Esophagus muscularis mucosa (tissue), 4 donors: ENCODE data around the gene COL25A1. TPM values are rescaled to one million over a fixed set of nuclear protein-coding genes. Genes with fewer than 3 reads are reported as not detected.

Experiments
- DNase-seq: peaks from one replicate; pipeline ENCODE4 v3.0.0-alpha.2; 2017; ENCODE audit errors: extremely low spot score
- H3K27ac ChIP-seq, 4 donors: fragments of 200-600 bp; sonication (generic); replicated peaks in 1 of 4; 1 replicate in 3 of 4; 2 replicates in 1 of 4; pipeline ENCODE4 v1.5.1; 2016 to 2019; ENCODE audit warnings: mild to moderate bottlenecking in 1 of 4
- H3K27me3 ChIP-seq, 4 donors: fragments of 200-600 bp; sonication (generic); one replicate each; pipeline versions ENCODE4 v1.5.1 to v1.6.0; 2016 to 2019
- H3K36me3 ChIP-seq, 4 donors: fragments of 200-600 bp; sonication (generic); one replicate each; pipeline ENCODE4 v1.5.1; 2016 to 2019
- H3K4me1 ChIP-seq, 4 donors: fragments of 200-600 bp; sonication (generic); one replicate each; pipeline ENCODE4 v1.5.1; 2016 to 2019
- H3K4me3 ChIP-seq, 4 donors: fragments of 200-600 bp; sonication (generic); 1 replicate in 2 of 4; 2 replicates in 2 of 4; pipeline ENCODE4 v1.5.1; 2016 to 2019; ENCODE audit warnings: mild to moderate bottlenecking in 4 of 4, moderate library complexity in 1 of 4
- H3K9me3 ChIP-seq, 4 donors: fragments of 200-600 bp; sonication (generic); 1 replicate in 3 of 4; 2 replicates in 1 of 4; pipeline ENCODE4 v1.5.1; 2016 to 2019
- EP300 ChIP-seq: sonication (generic); formaldehyde crosslinking; IDR thresholded peaks from one replicate; pipeline ENCODE4 v1.6.1; 2017; ENCODE audit warnings: antibody characterized with exemption
- POLR2A ChIP-seq: fragments of 450-650 bp; IDR thresholded peaks from one replicate; pipeline ENCODE4 v1.6.1; 2017; ENCODE audit warnings: antibody characterized with exemption, moderate library complexity, mild to moderate bottlenecking, low read depth
- POLR2AphosphoS5 ChIP-seq, 2 donors: sonication (generic); formaldehyde crosslinking; IDR thresholded peaks; one replicate each; pipeline ENCODE4 v1.6.1; 2017; ENCODE audit warnings: antibody characterized with exemption in 2 of 2
- WGBS: methylation state at CpG from one replicate; pipeline ENCODE4 v1.1.5; 2018; 5-methylcytosine and 5-hydroxymethylcytosine counted together
- intact Hi-C: fragments of 100-400 bp; cut with DNase I; formaldehyde crosslinking; loops from one replicate; pipeline ENCODE4 v1.15.1; 2023
- total RNA-seq, 4 donors: library from RNA; depleted of rRNA; stranded (reverse); fragments of >200 nt; gene quantifications; one replicate each; pipeline versions ENCODE4 v1.1.0 to v1.2.1, GENCODE V29; 2016
- TF ChIP-seq, protein P1 (sequence below), 3 experiments: fragments of 200-600 bp in 2 of 3; fragments of 450-650 bp in 1 of 3; sonication (generic) in 2 of 3; IDR thresholded peaks; one replicate each; pipeline ENCODE4 v1.5.1; 2017 to 2019; ENCODE audit warnings: antibody characterized with exemption in 3 of 3, mild to moderate bottlenecking in 2 of 3, moderate library complexity in 1 of 3

COL25A1 gene
- total RNA-seq, 4 donors from 2014 or later: 1.0 to 3.7 (median 2.0) TPM

DNA sequence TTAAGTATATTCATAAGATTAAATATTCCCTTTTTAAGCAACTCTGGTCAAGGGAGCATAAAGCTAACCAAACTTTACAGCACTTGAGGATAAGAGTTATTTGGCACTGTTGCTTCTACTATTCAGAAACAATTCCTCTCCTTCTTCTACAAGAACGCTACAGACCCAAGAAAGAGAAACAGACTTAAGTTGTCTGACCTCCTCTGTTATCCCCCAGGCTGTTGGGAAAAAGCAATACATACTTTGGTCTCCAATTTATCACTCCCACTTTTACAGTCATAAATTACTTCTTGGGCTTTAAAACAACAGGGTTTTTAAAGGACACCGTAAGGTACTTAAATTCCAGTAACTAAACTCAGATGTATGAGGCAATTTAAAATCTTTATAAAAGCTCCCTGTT, 147.4 kb downstream of the COL25A1 start:
- 51% methylated on average over 2 of the region's 2 CpGs for WGBS
- intact Hi-C loops: no loop called here

DNA sequence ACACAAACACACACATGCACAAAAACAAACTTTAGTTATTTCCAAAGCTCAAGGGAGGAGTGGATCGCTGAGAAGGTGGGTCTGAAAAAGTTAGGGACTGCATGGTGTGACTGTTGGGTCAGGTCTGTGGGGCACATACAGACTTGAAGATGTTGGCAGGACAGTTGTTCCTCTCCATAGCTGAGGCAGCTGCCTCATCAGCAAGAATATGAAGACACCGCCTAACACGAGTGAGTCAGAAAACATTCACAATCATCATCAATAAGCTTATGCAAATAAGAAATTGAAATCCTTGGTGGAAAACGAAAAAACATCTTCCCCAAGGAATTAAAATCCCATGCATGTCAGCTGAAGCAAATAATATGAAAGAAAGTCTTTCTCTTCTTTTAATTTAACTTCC, 148.0 kb downstream of the COL25A1 start:
- no peak for DNase-seq
- no peaks in the 10 kb centered on the region for H3K27me3 ChIP-seq
- intact Hi-C loops: no loop called here
- 74% methylated on average over 4 of the region's 4 CpGs for WGBS
- TF ChIP-seq POLR2A: no peak
- H3K27ac ChIP-seq: no peak overlapping the region
- no peak overlapping the region for H3K4me3 ChIP-seq
- no peaks in the 10 kb centered on the region for H3K4me1 ChIP-seq
- no peaks in the 10 kb centered on the region for H3K36me3 ChIP-seq
- H3K9me3 ChIP-seq: no peaks in the 10 kb centered on the region

More for the DNA sequence above, 147.4 kb downstream of the COL25A1 start:
- no peak for DNase-seq
- TF ChIP-seq, protein P1, sequence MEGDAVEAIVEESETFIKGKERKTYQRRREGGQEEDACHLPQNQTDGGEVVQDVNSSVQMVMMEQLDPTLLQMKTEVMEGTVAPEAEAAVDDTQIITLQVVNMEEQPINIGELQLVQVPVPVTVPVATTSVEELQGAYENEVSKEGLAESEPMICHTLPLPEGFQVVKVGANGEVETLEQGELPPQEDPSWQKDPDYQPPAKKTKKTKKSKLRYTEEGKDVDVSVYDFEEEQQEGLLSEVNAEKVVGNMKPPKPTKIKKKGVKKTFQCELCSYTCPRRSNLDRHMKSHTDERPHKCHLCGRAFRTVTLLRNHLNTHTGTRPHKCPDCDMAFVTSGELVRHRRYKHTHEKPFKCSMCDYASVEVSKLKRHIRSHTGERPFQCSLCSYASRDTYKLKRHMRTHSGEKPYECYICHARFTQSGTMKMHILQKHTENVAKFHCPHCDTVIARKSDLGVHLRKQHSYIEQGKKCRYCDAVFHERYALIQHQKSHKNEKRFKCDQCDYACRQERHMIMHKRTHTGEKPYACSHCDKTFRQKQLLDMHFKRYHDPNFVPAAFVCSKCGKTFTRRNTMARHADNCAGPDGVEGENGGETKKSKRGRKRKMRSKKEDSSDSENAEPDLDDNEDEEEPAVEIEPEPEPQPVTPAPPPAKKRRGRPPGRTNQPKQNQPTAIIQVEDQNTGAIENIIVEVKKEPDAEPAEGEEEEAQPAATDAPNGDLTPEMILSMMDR (IDR thresholded peaks at IDR 0.05): no peak
- no peak for TF ChIP-seq POLR2AphosphoS5 (IDR thresholded peaks at IDR 0.05)
- no peak for TF ChIP-seq POLR2A
- no peak for TF ChIP-seq EP300
- Histone ChIP-seq H3K9me3 (no peaks in the 10 kb centered on the region), H3K4me3 (no peak overlapping the region), H3K27me3 (no peaks in the 10 kb centered on the region), H3K4me1 (no peaks in the 10 kb centered on the region), H3K36me3 (no peaks in the 10 kb centered on the region), H3K27ac (no peak overlapping the region)

GRCh38 chr4:109149836-109150235, 152.6 kb downstream of the COL25A1 start:
- Histone ChIP-seq H3K27me3 (peaks cover 0 to 2% (median 0%) of the 10 kb centered on the region in 4 donors), H3K27ac (no peak overlapping the region), H3K9me3 (no peaks in the 10 kb centered on the region), H3K4me3 (no peak overlapping the region), H3K36me3 (no peaks in the 10 kb centered on the region), H3K4me1 (no peaks in the 10 kb centered on the region)
- no peak for TF ChIP-seq EP300
- TF ChIP-seq, protein P1 (IDR thresholded peaks at IDR 0.05): no peak
- no peak for TF ChIP-seq POLR2A
- no peak for TF ChIP-seq POLR2AphosphoS5 (IDR thresholded peaks at IDR 0.05)
- intact Hi-C loops: no loop called here
- DNase-seq: no peak

- H3K27ac ChIP-seq: no peak overlapping the region
- peaks cover 0 to 2% (median 0%) of the 10 kb centered on the region in 4 donors for H3K27me3 ChIP-seq
- no peak overlapping the region for H3K4me3 ChIP-seq
- TF ChIP-seq EP300 (no peak), POLR2A (no peak), POLR2AphosphoS5 (IDR thresholded peaks at IDR 0.05) (no peak)
- TF ChIP-seq, protein P1 (IDR thresholded peaks at IDR 0.05): no peak
- intact Hi-C loops: no loop called here
- H3K36me3 ChIP-seq: no peaks in the 10 kb centered on the region
- WGBS: 92% methylated on average over 2 of the region's 2 CpGs
- no peaks in the 10 kb centered on the region for H3K4me1 ChIP-seq
- H3K9me3 ChIP-seq: no peaks in the 10 kb centered on the region
- DNase-seq: no peak
Measured at GRCh38 chr4:109148577-109149075, 153.8 kb downstream of the COL25A1 start.

- WGBS: 85% methylated on average over 1 of the region's 1 CpG
- Histone ChIP-seq H3K27me3 (peaks cover 0 to 2% (median 0%) of the 10 kb centered on the region in 4 donors), H3K4me1 (no peaks in the 10 kb centered on the region), H3K36me3 (no peaks in the 10 kb centered on the region), H3K9me3 (no peaks in the 10 kb centered on the region), H3K4me3 (no peak overlapping the region), H3K27ac (no peak overlapping the region)
- TF ChIP-seq POLR2A: no peak
- TF ChIP-seq, protein P1 (IDR thresholded peaks at IDR 0.05): no peak
- no peak for TF ChIP-seq EP300
- no peak for TF ChIP-seq POLR2AphosphoS5 (IDR thresholded peaks at IDR 0.05)
- no peak for DNase-seq
- intact Hi-C loops: no loop called here
Measured at GRCh38 chr4:109147135-109147534, 155.3 kb downstream of the COL25A1 start.
